ENCODE data around the gene KIF7.

DNA sequence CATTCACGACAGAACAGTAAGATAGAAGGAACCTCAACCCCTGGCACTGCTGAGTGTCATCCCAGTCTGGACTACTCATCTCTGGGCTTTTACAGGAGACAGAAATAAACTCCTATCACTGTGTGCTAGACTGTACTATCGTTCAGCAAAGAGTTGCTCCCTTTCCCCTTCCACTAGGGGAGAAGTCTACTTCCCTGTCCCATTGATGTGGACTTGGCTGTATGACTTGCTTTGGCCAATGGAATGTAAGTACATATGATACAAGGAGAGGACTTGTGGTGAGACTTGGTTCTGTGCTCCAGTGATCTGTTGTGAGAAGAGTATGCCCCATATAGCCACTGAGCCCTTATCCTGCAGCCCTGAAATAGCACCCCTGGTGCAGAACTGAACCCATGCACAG lies 5.3 kb upstream of the KIF7 start:
- TF ChIP-seq, protein P1, sequence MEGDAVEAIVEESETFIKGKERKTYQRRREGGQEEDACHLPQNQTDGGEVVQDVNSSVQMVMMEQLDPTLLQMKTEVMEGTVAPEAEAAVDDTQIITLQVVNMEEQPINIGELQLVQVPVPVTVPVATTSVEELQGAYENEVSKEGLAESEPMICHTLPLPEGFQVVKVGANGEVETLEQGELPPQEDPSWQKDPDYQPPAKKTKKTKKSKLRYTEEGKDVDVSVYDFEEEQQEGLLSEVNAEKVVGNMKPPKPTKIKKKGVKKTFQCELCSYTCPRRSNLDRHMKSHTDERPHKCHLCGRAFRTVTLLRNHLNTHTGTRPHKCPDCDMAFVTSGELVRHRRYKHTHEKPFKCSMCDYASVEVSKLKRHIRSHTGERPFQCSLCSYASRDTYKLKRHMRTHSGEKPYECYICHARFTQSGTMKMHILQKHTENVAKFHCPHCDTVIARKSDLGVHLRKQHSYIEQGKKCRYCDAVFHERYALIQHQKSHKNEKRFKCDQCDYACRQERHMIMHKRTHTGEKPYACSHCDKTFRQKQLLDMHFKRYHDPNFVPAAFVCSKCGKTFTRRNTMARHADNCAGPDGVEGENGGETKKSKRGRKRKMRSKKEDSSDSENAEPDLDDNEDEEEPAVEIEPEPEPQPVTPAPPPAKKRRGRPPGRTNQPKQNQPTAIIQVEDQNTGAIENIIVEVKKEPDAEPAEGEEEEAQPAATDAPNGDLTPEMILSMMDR (IDR thresholded peaks at IDR 0.05; ENCODE audit: borderline replicate concordance, extremely low read depth, low read length, poor library complexity, severe bottlenecking) = no peak
- no peak for TF ChIP-seq EZH2 (IDR thresholded peaks at IDR 0.05; ENCODE audit: borderline replicate concordance, low read depth, low read length, severe bottlenecking)

Measured in DND-41 (cell line).